ENCODE data around the gene ZNF546. TPM values are rescaled to one million over a fixed set of nuclear protein-coding genes. Genes with fewer than 3 reads are reported as not detected.

The ZNF546 gene
- total RNA-seq, 1 donor from 2014 or later: 16.4 TPM

DNA sequence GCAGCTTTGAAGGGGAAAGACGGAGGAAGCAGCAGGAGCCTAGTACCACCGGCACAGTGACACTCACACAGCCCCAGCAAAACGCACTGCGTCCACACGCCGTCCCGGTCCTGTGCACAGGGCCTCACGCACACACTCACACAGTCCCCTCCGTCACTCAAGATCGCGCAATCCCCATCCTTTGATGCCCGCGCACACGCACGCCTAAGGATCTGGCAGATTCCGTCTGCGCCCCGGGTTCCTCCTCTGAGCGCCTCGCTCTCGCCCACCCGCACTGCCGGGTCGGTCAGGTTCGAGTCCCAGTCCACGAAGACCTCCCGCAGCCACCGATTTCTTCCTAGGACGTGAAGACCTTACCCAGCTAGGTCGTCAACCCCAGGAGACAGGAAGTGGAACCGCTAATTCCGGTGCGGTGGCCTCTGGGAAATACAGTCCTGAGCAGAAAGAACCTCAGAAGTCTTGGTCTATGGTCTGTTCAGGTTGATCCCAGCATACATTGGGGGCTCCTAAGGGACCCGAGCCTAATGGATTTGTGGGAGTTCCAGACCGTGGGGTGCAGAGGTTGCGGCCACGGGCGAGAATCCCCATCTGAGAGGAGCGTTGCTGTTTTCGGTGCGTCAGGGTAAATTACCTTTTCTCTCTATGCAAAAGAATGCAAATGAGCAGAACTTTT, 59.1 kb downstream of the ZNF546 start, which contains the start of gene ZNF780B:
Gene ZNF780B, minus strand, starts transcription at position 400 of the 673 bp plus-strand sequence. CDS start 5,899 bp downstream, outside the sequence.
- peak; percentile 74 for DNase-seq

DNA sequence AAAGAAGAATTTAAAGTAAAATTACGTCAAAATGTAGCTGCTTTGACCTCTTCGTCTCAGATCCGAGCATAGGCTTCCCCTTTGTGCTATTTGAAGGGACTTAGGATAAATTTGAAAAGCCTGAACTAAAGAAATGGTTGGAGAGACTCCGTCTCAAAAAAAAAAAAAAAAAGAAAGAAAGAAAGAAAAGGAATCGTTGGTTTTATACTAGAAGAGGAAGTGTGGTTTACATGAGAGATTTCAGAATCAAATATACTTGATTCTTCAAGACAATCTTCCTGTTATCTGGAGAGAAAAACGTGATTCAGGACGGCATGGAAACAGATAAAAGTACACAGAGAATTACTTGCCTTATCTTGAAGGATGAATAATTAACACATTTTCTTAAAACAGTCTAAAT, 59.6 kb downstream of the ZNF546 start:
- no peak for DNase-seq

GRCh38 chr19:40057166-40057565, 60.3 kb downstream of the ZNF546 start:
- no peak for DNase-seq

- DNase-seq: no peak
Measured at GRCh38 chr19:40059624-40060023, 62.8 kb downstream of the ZNF546 start.

DNA sequence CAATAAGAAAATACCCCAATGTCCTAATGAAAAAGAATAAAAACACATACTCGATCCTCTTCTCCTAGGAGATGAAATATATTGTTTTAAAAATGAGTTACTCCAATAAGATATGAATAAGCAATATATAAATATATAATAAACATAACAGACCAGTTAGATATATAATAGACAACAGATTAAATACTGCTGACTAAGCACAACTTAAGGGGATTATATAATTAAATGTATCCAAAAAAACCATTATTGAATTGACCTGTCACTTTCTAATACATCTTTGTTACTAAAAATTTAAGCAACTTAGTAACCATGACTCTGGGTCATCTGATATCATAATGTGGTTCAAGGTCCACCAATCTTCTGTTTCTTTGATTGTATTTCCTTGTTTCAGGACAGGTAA, 73.2 kb downstream of the ZNF546 start:
- DNase-seq: no peak

Other genes with a start within 250 kb of the ZNF546 start
- gene LEUTX, start 218.2 kb upstream of the ZNF546 start, total RNA-seq: not detected
- 45.6 TPM for gene DYRK1B, start 162.9 kb upstream of the ZNF546 start, total RNA-seq
- 194 TPM for gene FBL, start 150.7 kb upstream of the ZNF546 start, total RNA-seq
- 17.0 TPM for gene FCGBP, start 62.4 kb upstream of the ZNF546 start, total RNA-seq
- 56.2 TPM for gene PSMC4, start 25.9 kb upstream of the ZNF546 start, total RNA-seq
- 18.4 TPM for gene ZNF780B, start 59.2 kb downstream of the ZNF546 start, total RNA-seq
- 32.2 TPM for gene ZNF780A, start 93.9 kb downstream of the ZNF546 start, total RNA-seq
- gene MAP3K10, start 194.4 kb downstream of the ZNF546 start, total RNA-seq: 5.1 TPM
- not detected for gene TTC9B, start 221.3 kb downstream of the ZNF546 start, total RNA-seq
- gene CCNP, start 229.6 kb downstream of the ZNF546 start, total RNA-seq: not detected

Data from tongue (tissue), 2 donors.